ENCODE measurements around the gene PPP1R15A.
"Not testable (repeated sequence)": the region's sequence is repeated elsewhere in the genome, so short reads cannot be mapped to it uniquely, and the experiment has no call there.

Gene PPP1R15A

GRCh38 chr19:48890551-48890950 lies 18.3 kb downstream of the PPP1R15A start:
- TF ChIP-seq, protein P1, sequence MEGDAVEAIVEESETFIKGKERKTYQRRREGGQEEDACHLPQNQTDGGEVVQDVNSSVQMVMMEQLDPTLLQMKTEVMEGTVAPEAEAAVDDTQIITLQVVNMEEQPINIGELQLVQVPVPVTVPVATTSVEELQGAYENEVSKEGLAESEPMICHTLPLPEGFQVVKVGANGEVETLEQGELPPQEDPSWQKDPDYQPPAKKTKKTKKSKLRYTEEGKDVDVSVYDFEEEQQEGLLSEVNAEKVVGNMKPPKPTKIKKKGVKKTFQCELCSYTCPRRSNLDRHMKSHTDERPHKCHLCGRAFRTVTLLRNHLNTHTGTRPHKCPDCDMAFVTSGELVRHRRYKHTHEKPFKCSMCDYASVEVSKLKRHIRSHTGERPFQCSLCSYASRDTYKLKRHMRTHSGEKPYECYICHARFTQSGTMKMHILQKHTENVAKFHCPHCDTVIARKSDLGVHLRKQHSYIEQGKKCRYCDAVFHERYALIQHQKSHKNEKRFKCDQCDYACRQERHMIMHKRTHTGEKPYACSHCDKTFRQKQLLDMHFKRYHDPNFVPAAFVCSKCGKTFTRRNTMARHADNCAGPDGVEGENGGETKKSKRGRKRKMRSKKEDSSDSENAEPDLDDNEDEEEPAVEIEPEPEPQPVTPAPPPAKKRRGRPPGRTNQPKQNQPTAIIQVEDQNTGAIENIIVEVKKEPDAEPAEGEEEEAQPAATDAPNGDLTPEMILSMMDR (IDR thresholded peaks at IDR 0.05), result no peak
- no peak for TF ChIP-seq ZFX (IDR thresholded peaks at IDR 0.05; ENCODE audit: borderline replicate concordance)
- no peak overlapping the region for H3K27ac ChIP-seq

DNA sequence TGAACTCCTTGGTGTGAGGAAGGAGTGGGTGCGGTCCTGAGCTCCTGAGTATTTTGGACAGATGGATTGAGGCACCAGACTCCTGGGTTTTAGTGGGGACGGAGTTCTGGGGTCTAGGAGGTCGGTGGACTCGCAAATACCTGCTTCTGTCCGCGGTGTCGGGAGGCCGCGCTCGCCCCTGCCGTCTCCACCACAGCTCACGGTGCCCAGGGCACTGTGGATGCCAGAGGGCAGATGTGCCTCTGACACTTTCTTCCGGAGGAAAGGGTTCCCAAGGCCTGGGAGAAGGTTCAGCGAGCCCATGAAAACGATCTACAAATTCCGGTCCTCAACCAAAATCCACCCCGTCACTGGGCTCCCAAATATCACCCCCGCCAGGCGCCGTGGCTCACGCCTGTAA lies 23.0 kb downstream of the PPP1R15A start:
- no peak for TF ChIP-seq ZFX (IDR thresholded peaks at IDR 0.05; ENCODE audit: borderline replicate concordance)
- TF ChIP-seq, protein P1 (IDR thresholded peaks at IDR 0.05), result no peak
- no peak overlapping the region for H3K27ac ChIP-seq

DNA sequence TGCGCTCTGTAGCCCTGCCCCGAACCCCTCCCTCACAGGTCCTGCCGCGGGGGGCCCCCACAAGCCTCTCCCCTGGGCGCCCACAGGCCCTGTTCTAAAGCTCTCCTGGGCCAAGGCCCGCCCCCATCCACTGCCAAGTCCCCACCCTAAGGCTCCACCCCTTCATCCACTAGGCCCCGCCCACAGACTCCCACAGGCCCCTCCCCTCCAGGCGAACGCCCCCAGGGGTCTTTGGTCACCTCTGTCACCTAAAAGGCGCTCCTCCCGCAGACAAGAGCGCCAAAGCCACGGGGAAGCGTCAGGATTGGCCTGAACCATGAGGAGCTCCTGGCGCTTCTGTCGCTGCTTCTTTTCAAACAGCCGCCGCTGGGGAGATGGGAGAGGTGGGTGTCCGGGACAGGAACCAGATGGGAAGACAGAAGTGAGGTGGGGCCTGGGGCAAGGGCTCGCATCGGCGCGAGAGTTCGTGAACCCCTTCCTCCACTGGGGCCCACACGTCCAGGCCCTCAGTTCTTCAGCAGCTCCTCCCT lies 24.0 kb downstream of the PPP1R15A start:
- no peak overlapping the region for H3K27ac ChIP-seq
- TF ChIP-seq, protein P1 (IDR thresholded peaks at IDR 0.05), result no peak
- no peak for TF ChIP-seq ZFX (IDR thresholded peaks at IDR 0.05; ENCODE audit: borderline replicate concordance)

GRCh38 chr19:48897181-48897580 lies 25.0 kb downstream of the PPP1R15A start:
- TF ChIP-seq, protein P1 (IDR thresholded peaks at IDR 0.05), result no peak
- TF ChIP-seq ZFX (IDR thresholded peaks at IDR 0.05; ENCODE audit: borderline replicate concordance), result no peak
- peak overlapping the region; percentile 13; the same call in 1 of the 2 replicates for H3K27ac ChIP-seq

GRCh38 chr19:48899386-48899749 lies 27.1 kb downstream of the PPP1R15A start:
- peak overlapping the region; percentile 98 for H3K27ac ChIP-seq

GRCh38 chr19:48899781-48900476 lies 27.7 kb downstream of the PPP1R15A start, which contains the start of gene NUCB1:
NUCB1 (plus strand) TSS chr19:48900312; CDS start chr19:48900797, 485 bp downstream.
- no peak for TF ChIP-seq ZFX (IDR thresholded peaks at IDR 0.05; ENCODE audit: borderline replicate concordance)
- TF ChIP-seq, protein P1 (IDR thresholded peaks at IDR 0.05), result peak; percentile 22; the same call in 1 of the 2 replicates
- peak within 1 kb of the TSS; percentile 98 for H3K27ac ChIP-seq

- H3K27ac ChIP-seq, result peak overlapping the region; percentile 98
- TF ChIP-seq, protein P1 (IDR thresholded peaks at IDR 0.05), result 0 out of 2 replicates have a peak, but pooled peaks have one; percentile 1
- no peak for TF ChIP-seq ZFX (IDR thresholded peaks at IDR 0.05; ENCODE audit: borderline replicate concordance)
Measured at GRCh38 chr19:48900477-48901406, 28.5 kb downstream of the PPP1R15A start.

DNA sequence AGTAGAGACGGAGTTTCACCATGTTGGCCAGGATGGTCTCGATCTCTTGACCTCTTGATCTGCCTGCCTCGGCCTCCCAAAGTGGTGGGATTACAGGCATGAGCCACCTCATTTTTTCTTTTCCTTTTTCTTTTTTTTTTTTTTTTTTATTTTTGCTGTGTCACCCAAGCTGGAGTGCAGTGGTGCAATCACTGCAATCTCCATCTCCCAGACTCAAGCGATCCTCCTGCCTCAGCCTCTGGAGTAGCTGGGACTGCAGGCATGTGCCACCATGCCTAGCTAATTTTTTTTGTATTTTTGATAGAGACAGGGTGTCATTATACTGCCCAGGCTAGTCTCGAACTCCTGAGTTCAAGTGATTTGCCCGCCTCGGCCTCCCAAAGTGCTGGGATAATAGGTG lies 30.1 kb downstream of the PPP1R15A start:
- H3K27ac ChIP-seq, result not testable (repeated sequence)

DNA sequence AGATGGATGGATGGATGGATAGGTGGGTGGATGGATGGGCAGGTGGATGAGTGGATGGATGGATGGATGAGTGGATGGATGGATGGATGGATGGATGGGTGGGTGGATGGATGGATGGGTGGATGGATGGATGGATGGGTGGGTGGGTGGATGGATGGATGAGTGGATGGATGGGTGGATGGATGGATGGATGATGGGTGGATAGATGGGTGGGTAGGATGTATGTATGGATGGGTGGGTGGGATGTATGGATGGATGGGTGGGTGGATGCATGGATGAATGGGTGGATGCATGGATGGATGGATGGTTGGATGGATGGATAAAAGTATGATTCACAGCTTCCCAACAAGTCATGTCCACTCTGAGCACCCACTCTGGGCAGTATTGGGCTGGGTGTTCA lies 31.6 kb downstream of the PPP1R15A start:
- H3K27ac ChIP-seq, result not testable (repeated sequence)
